HEK293 (cell line): ENCODE data around the gene TBC1D17.

Experiments
- CTCF ChIA-PET: fragments of 350-600 bp; formaldehyde crosslinking; extraction: SDS; loops from one replicate; lab custom pipeline; 2021; ENCODE audit warnings: antibody characterized with exemption; lab: Yijun Ruan, JAX
- POLR2A ChIA-PET: fragments of 300-600 bp; formaldehyde crosslinking; extraction: SDS; loops from one replicate; lab custom pipeline; 2020; ENCODE audit warnings: antibody characterized with exemption, inconsistent platforms; lab: Yijun Ruan, JAX
- H3K27ac ChIP-seq: fragments of 200-500 bp; sonication (Bioruptor generic); 2 replicates; pipeline ENCODE4 v1.5.1; 2014; ENCODE audit warnings: low read depth, low read length, control low read depth, inconsistent platforms; ENCODE audit errors: extremely low read depth
- H3K36me3 ChIP-seq, 2 experiments: fragments of 200-500 bp in 1 of 2; sonication (Bioruptor generic) in 1 of 2; 1 replicate in 1 of 2; 2 replicates in 1 of 2; pipeline ENCODE4 v1.5.1; 2014 to 2017; ENCODE audit warnings: inconsistent platforms in 2 of 2, low read length in 2 of 2; ENCODE audit not compliant: control insufficient read depth in 2 of 2, insufficient read depth in 1 of 2
- H3K4me1 ChIP-seq: fragments of 200-500 bp; sonication (Bioruptor generic); 2 replicates; pipeline ENCODE4 v1.5.1; 2014; ENCODE audit warnings: mild to moderate bottlenecking, low read length, inconsistent platforms; ENCODE audit not compliant: control insufficient read depth, insufficient read depth
- H3K4me3 ChIP-seq: 2 replicates; pipeline ENCODE4 v1.5.1; 2011; ENCODE audit warnings: low read depth, mild to moderate bottlenecking, control low read depth, low read length, moderate library complexity
- H3K9me3 ChIP-seq: fragments of 200-500 bp; sonication (Bioruptor generic); 2 replicates; pipeline ENCODE4 v1.5.1; 2014; ENCODE audit warnings: low read depth, low read length, inconsistent platforms; ENCODE audit not compliant: control insufficient read depth, insufficient read depth
- EGR2 ChIP-seq: fragments of 450-650 bp; formaldehyde crosslinking; IDR thresholded peaks from 2 replicates; pipeline ENCODE4 v1.5.1; 2016; ENCODE audit warnings: low read depth, missing biosample characterization, missing genetic modification characterization
- KLF17 ChIP-seq: fragments of 450-650 bp; formaldehyde crosslinking; IDR thresholded peaks from 2 replicates; pipeline ENCODE4 v1.5.1; 2016; ENCODE audit warnings: missing biosample characterization, missing genetic modification characterization
- MZF1 ChIP-seq: fragments of 450-650 bp; formaldehyde crosslinking; IDR thresholded peaks from 2 replicates; pipeline ENCODE4 v1.5.1; 2017; ENCODE audit warnings: missing biosample characterization, missing genetic modification characterization, borderline replicate concordance
- PRDM6 ChIP-seq: fragments of 450-650 bp; formaldehyde crosslinking; IDR thresholded peaks from 2 replicates; pipeline ENCODE4 v1.5.1; 2017; ENCODE audit warnings: missing biosample characterization, missing genetic modification characterization
- REST ChIP-seq: fragments of 450-650 bp; formaldehyde crosslinking; IDR thresholded peaks from 2 replicates; pipeline ENCODE4 v1.5.1; 2016; ENCODE audit warnings: missing biosample characterization, missing genetic modification characterization
- SCRT2 ChIP-seq: fragments of 450-650 bp; formaldehyde crosslinking; IDR thresholded peaks from 2 replicates; pipeline ENCODE4 v1.5.1; 2016; ENCODE audit warnings: missing biosample characterization, missing genetic modification characterization
- TCF7L2 ChIP-seq: IDR thresholded peaks from 2 replicates; pipeline ENCODE4 v1.6.1; 2011; ENCODE audit warnings: low read depth, mild to moderate bottlenecking, inconsistent platforms, low read length, moderate library complexity, borderline replicate concordance
- TRIM28 ChIP-seq: IDR thresholded peaks from 2 replicates; pipeline ENCODE4 v1.6.1; 2011; ENCODE audit warnings: low read length, control low read depth, borderline replicate concordance
- ZBTB21 ChIP-seq: fragments of 450-650 bp; formaldehyde crosslinking; IDR thresholded peaks from 2 replicates; pipeline ENCODE4 v1.5.1; 2017; ENCODE audit warnings: missing biosample characterization, missing genetic modification characterization
- ZBTB8A ChIP-seq: fragments of 450-650 bp; formaldehyde crosslinking; IDR thresholded peaks from 2 replicates; pipeline ENCODE4 v1.5.1; 2016; ENCODE audit warnings: missing biosample characterization, missing genetic modification characterization
- ZIC2 ChIP-seq: fragments of 450-650 bp; formaldehyde crosslinking; IDR thresholded peaks from 2 replicates; pipeline ENCODE4 v1.5.1; 2016; ENCODE audit warnings: missing biosample characterization, missing genetic modification characterization
- ZNF148 ChIP-seq: fragments of 450-650 bp; formaldehyde crosslinking; IDR thresholded peaks from 2 replicates; pipeline ENCODE4 v1.5.0; 2017; ENCODE audit warnings: missing biosample characterization, missing genetic modification characterization, borderline replicate concordance
- ZNF16 ChIP-seq: fragments of 450-650 bp; formaldehyde crosslinking; IDR thresholded peaks from 2 replicates; pipeline ENCODE4 v1.5.1; 2016; ENCODE audit warnings: low read depth, missing biosample characterization, missing genetic modification characterization
- ZNF248 ChIP-seq: fragments of 450-650 bp; formaldehyde crosslinking; IDR thresholded peaks from 2 replicates; pipeline ENCODE4 v1.5.1; 2017; ENCODE audit warnings: missing biosample characterization, missing genetic modification characterization
- ZNF292 ChIP-seq: fragments of 450-650 bp; formaldehyde crosslinking; IDR thresholded peaks from 2 replicates; pipeline ENCODE4 v1.5.1; 2016; ENCODE audit warnings: low read depth, missing biosample characterization, missing genetic modification characterization, borderline replicate concordance
- ZNF426 ChIP-seq: fragments of 450-650 bp; formaldehyde crosslinking; IDR thresholded peaks from 2 replicates; pipeline ENCODE4 v1.5.1; 2017; ENCODE audit warnings: missing biosample characterization, missing genetic modification characterization, mild to moderate bottlenecking, inconsistent platforms, moderate library complexity
- ZNF473 ChIP-seq: fragments of 450-650 bp; formaldehyde crosslinking; IDR thresholded peaks from 2 replicates; pipeline ENCODE4 v1.5.1; 2017; ENCODE audit warnings: missing biosample characterization, missing genetic modification characterization
- ZNF488 ChIP-seq: fragments of 450-650 bp; formaldehyde crosslinking; IDR thresholded peaks from 2 replicates; pipeline ENCODE4 v1.5.1; 2016; ENCODE audit warnings: missing biosample characterization, missing genetic modification characterization
- ZNF529 ChIP-seq: fragments of 450-650 bp; formaldehyde crosslinking; IDR thresholded peaks from 2 replicates; pipeline ENCODE4 v1.5.1; 2017; ENCODE audit warnings: missing genetic modification characterization, missing biosample characterization; ENCODE audit not compliant: insufficient replicate concordance
- ZNF558 ChIP-seq: fragments of 450-650 bp; formaldehyde crosslinking; IDR thresholded peaks from 2 replicates; pipeline ENCODE4 v1.5.1; 2016; ENCODE audit warnings: missing biosample characterization, missing genetic modification characterization
- ZNF645 ChIP-seq: fragments of 450-650 bp; formaldehyde crosslinking; IDR thresholded peaks from 2 replicates; pipeline ENCODE4; 2016; ENCODE audit warnings: missing biosample characterization, missing genetic modification characterization
- ZNF664 ChIP-seq: fragments of 450-650 bp; formaldehyde crosslinking; IDR thresholded peaks from 2 replicates; pipeline ENCODE4 v1.5.1; 2016; ENCODE audit warnings: missing biosample characterization, missing genetic modification characterization
- ZNF677 ChIP-seq: fragments of 450-650 bp; IDR thresholded peaks from 2 replicates; pipeline ENCODE4 v1.5.0; 2018; ENCODE audit warnings: missing biosample characterization, mild to moderate bottlenecking, missing genetic modification characterization, moderate library complexity
- ZNF76 ChIP-seq: fragments of 450-650 bp; formaldehyde crosslinking; IDR thresholded peaks from 2 replicates; pipeline ENCODE4; 2016; ENCODE audit warnings: low read depth, missing biosample characterization, missing genetic modification characterization, borderline replicate concordance
- ZNF791 ChIP-seq: fragments of 450-650 bp; formaldehyde crosslinking; IDR thresholded peaks from 2 replicates; pipeline ENCODE4 v1.5.1; 2016; ENCODE audit warnings: missing biosample characterization, missing genetic modification characterization
- ZNF843 ChIP-seq: fragments of 450-650 bp; formaldehyde crosslinking; IDR thresholded peaks from 2 replicates; pipeline ENCODE4 v1.5.1; 2016; ENCODE audit warnings: missing biosample characterization, missing genetic modification characterization
- ZSCAN23 ChIP-seq: fragments of 450-650 bp; formaldehyde crosslinking; IDR thresholded peaks from 2 replicates; pipeline ENCODE4 v1.5.1; 2016; ENCODE audit warnings: missing biosample characterization, missing genetic modification characterization

The TBC1D17 gene

GRCh38 chr19:49876422-49877019 is 981 bp upstream of the TBC1D17 start:
- peak overlapping the region; percentile 94 for H3K27ac ChIP-seq
- peak overlapping the region; percentile 79 for H3K4me3 ChIP-seq
- no peaks in the 10 kb centered on the region for H3K9me3 ChIP-seq
- ChIA-PET CTCF (interaction anchor here (0.6 kb wide), 1 partner anchor 271 kb away, joined by 3 read pairs; no protein-coding TSS in a partner anchor), POLR2A (interaction anchor here (0.6 to 4.8 kb wide), 20 partner anchors 8 to 236 kb away, joined by 3 to 41 read pairs (median 6); partner anchors contain the start of genes AP2A1, ATF5, FUZ and NUP62)
- peaks cover 9% of the 10 kb centered on the region for H3K4me1 ChIP-seq
- H3K36me3 ChIP-seq, result peaks cover 3 to 43% of the 10 kb centered on the region in 2 experiments; a peak in 2 of 3 replicates
- TF ChIP-seq ZNF426, result no peak
- no peak for TF ChIP-seq ZNF148 (tag by site-specific recombination)
- TF ChIP-seq ZNF558 (tag by site-specific recombination), result no peak
- TF ChIP-seq ZNF488, result no peak
- no peak for TF ChIP-seq ZSCAN23 (tag by site-specific recombination)
- TF ChIP-seq ZNF76 (tag by site-specific recombination), result peak; percentile 82; the same call in 1 of the 2 replicates
- no peak for TF ChIP-seq ZNF248 (tag by site-specific recombination)
- no peak for TF ChIP-seq REST (tag by site-specific recombination)
- no peak for TF ChIP-seq ZNF16 (tag by site-specific recombination)
- peak; percentile 79; the same call in 1 of the 2 replicates for TF ChIP-seq ZNF645 (tag by site-specific recombination)
- TF ChIP-seq KLF17 (tag by site-specific recombination), result peak; percentile 33; the same call in 1 of the 2 replicates
- TF ChIP-seq PRDM6 (tag by site-specific recombination), result no peak
- TF ChIP-seq ZBTB8A (tag by site-specific recombination), result no peak; the same call in 1 of the 2 replicates
- TF ChIP-seq ZNF529 (tag by site-specific recombination), result no peak
- TF ChIP-seq ZNF664 (tag by site-specific recombination), result no peak
- TF ChIP-seq ZIC2 (tag by site-specific recombination), result no peak
- TF ChIP-seq ZNF791 (tag by site-specific recombination), result no peak
- no peak for TF ChIP-seq ZNF473 (tag by site-specific recombination)
- peak; percentile 52 for TF ChIP-seq ZNF843 (tag by site-specific recombination)
- TF ChIP-seq ZNF292, result no peak
- no peak for TF ChIP-seq ZNF677 (tag by site-specific recombination)
- peak; percentile 22; the same call in 1 of the 2 replicates for TF ChIP-seq EGR2 (tag by site-specific recombination)
- TF ChIP-seq TRIM28, result 0 out of 2 replicates have a peak, but pooled peaks have one; percentile 41
- peak; percentile 38 for TF ChIP-seq SCRT2 (tag by site-specific recombination)
- TF ChIP-seq TCF7L2, result no peak; the same call in 1 of the 2 replicates
- peak; percentile 81 for TF ChIP-seq ZBTB21 (tag by site-specific recombination)
- no peak for TF ChIP-seq MZF1 (tag by site-specific recombination)
